HUES48 (cell line): ENCODE data around the gene NAT16.
A peak's percentile ranks its signal among the peaks of the same experiment; 100 is the strongest.

Experiments
- H3K27ac ChIP-seq: one replicate; pipeline ENCODE4 v1.7.0; 2013; ENCODE audit warnings: low read depth, low read length, inconsistent platforms
- H3K27me3 ChIP-seq: 2 replicates; pipeline ENCODE4 v1.6.1; 2013; ENCODE audit warnings: mild to moderate bottlenecking, low read length; ENCODE audit not compliant: control insufficient read depth, insufficient read depth
- H3K36me3 ChIP-seq: 2 replicates; pipeline ENCODE4 v1.6.1; 2013; ENCODE audit warnings: low read length; ENCODE audit not compliant: control insufficient read depth, insufficient read depth
- H3K4me1 ChIP-seq: 2 replicates; pipeline ENCODE4 v1.6.1; 2013; ENCODE audit warnings: mild to moderate bottlenecking, low read length; ENCODE audit not compliant: control insufficient read depth, insufficient read depth
- H3K4me3 ChIP-seq: 2 replicates; pipeline ENCODE4 v1.5.1; 2013; ENCODE audit warnings: mild to moderate bottlenecking, low read depth, low read length
- H3K9ac ChIP-seq: 2 replicates; pipeline ENCODE4 v1.6.1; 2013; ENCODE audit warnings: mild to moderate bottlenecking, low read depth, low read length, moderate library complexity
- H3K9me3 ChIP-seq: 2 replicates; pipeline ENCODE4 v1.6.1; 2013; ENCODE audit warnings: low read length; ENCODE audit not compliant: control insufficient read depth, insufficient read depth

The NAT16 gene

GRCh38 chr7:101154693-101155102 lies 25.4 kb downstream of the NAT16 start:
- peaks cover 9% of the 10 kb centered on the region; the same call in 1 of the 2 replicates for H3K27me3 ChIP-seq
- H3K4me3 ChIP-seq = peak overlapping the region; percentile 82
- H3K27ac ChIP-seq = peak overlapping the region; percentile 78
- 0 out of 2 replicates have a peak overlapping the region, but pooled peaks have one; percentile 62 for H3K9ac ChIP-seq
- peaks cover 16% of the 10 kb centered on the region for H3K4me1 ChIP-seq
- peaks cover 8% of the 10 kb centered on the region; the same call in 1 of the 2 replicates for H3K36me3 ChIP-seq
- no peaks in the 10 kb centered on the region for H3K9me3 ChIP-seq

- Histone ChIP-seq H3K9me3 (no peaks in the 10 kb centered on the region), H3K36me3 (peaks cover 8% of the 10 kb centered on the region; the same call in 1 of the 2 replicates), H3K27ac (peak within 1 kb of the TSS; percentile 78), H3K9ac (peak within 1 kb of the TSS; percentile 62; the same call in 1 of the 2 replicates), H3K27me3 (peaks cover 9% of the 10 kb centered on the region; the same call in 1 of the 2 replicates), H3K4me1 (peaks cover 16% of the 10 kb centered on the region), H3K4me3 (peak within 1 kb of the TSS; percentile 82)
Observed at GRCh38 chr7:101153969-101154692, 26.0 kb downstream of the NAT16 start, which contains the start of gene AP1S1. TSS of gene AP1S1 (plus strand) at chr7:101154476. CDS start at chr7:101154515, 39 bp downstream.

- Histone ChIP-seq H3K27ac (no peak overlapping the region), H3K9me3 (no peaks in the 10 kb centered on the region), H3K36me3 (no peaks in the 10 kb centered on the region), H3K4me1 (peaks cover 15% of the 10 kb centered on the region), H3K4me3 (no peak overlapping the region), H3K9ac (no peak overlapping the region), H3K27me3 (peaks cover 9% of the 10 kb centered on the region; the same call in 1 of the 2 replicates)
Observed at GRCh38 chr7:101151908-101152651, 28.0 kb downstream of the NAT16 start.

- no peaks in the 10 kb centered on the region for H3K27me3 ChIP-seq
- H3K4me3 ChIP-seq = no peak overlapping the region
- H3K36me3 ChIP-seq = no peaks in the 10 kb centered on the region
- peak overlapping the region; percentile 42 for H3K27ac ChIP-seq
- H3K9ac ChIP-seq = no peak overlapping the region
- no peaks in the 10 kb centered on the region for H3K9me3 ChIP-seq
- H3K4me1 ChIP-seq = 0 out of 2 replicates have a peak, but pooled peaks cover 10% of the 10 kb centered on the region
Observed at GRCh38 chr7:101140746-101141382, 39.2 kb downstream of the NAT16 start.

- H3K27ac ChIP-seq = no peak overlapping the region
Observed at GRCh38 chr7:101140339-101140699, 39.8 kb downstream of the NAT16 start.

GRCh38 chr7:101138213-101138870 lies 41.8 kb downstream of the NAT16 start:
- H3K9ac ChIP-seq = no peak overlapping the region
- peaks cover 23% of the 10 kb centered on the region for H3K4me1 ChIP-seq
- H3K36me3 ChIP-seq = no peaks in the 10 kb centered on the region
- H3K4me3 ChIP-seq = no peak overlapping the region
- no peaks in the 10 kb centered on the region for H3K27me3 ChIP-seq
- H3K9me3 ChIP-seq = no peaks in the 10 kb centered on the region
- peak overlapping the region; percentile 91 for H3K27ac ChIP-seq

More at GRCh38 chr7:101140339-101140699, 39.8 kb downstream of the NAT16 start:
- Histone ChIP-seq H3K27me3 (no peaks in the 10 kb centered on the region), H3K9me3 (no peaks in the 10 kb centered on the region), H3K36me3 (no peaks in the 10 kb centered on the region), H3K4me1 (peaks cover 10% of the 10 kb centered on the region; the same call in 1 of the 2 replicates), H3K9ac (no peak overlapping the region), H3K4me3 (no peak overlapping the region)

GRCh38 chr7:101137651-101138212 lies 42.4 kb downstream of the NAT16 start:
- H3K4me3 ChIP-seq = no peak overlapping the region
- H3K9me3 ChIP-seq = no peaks in the 10 kb centered on the region
- no peaks in the 10 kb centered on the region for H3K27me3 ChIP-seq
- H3K9ac ChIP-seq = no peak overlapping the region
- no peaks in the 10 kb centered on the region for H3K36me3 ChIP-seq
- H3K27ac ChIP-seq = peak overlapping the region; percentile 91
- H3K4me1 ChIP-seq = peaks cover 23% of the 10 kb centered on the region

- Histone ChIP-seq H3K36me3 (no peaks in the 10 kb centered on the region), H3K27me3 (no peaks in the 10 kb centered on the region), H3K4me1 (peaks cover 17% of the 10 kb centered on the region), H3K27ac (peak overlapping the region; percentile 76), H3K4me3 (no peak overlapping the region), H3K9me3 (no peaks in the 10 kb centered on the region), H3K9ac (no peak overlapping the region)
Observed at GRCh38 chr7:101134399-101134980, 45.6 kb downstream of the NAT16 start.

GRCh38 chr7:101133621-101134398 lies 46.3 kb downstream of the NAT16 start:
- Histone ChIP-seq H3K27me3 (no peaks in the 10 kb centered on the region), H3K27ac (peak overlapping the region; percentile 76), H3K9ac (no peak overlapping the region), H3K9me3 (no peaks in the 10 kb centered on the region), H3K4me1 (peaks cover 17% of the 10 kb centered on the region), H3K4me3 (no peak overlapping the region), H3K36me3 (no peaks in the 10 kb centered on the region)
